Endothelial cell of umbilical vein (primary cell): ENCODE results near the gene ANKRD31. TPM values are rescaled to one million over a fixed set of nuclear protein-coding genes. Genes with fewer than 3 reads are reported as not detected.

Experiments used
- BruUV-seq: library from RNA; stranded (reverse); fragments of 400-500 nt; replicated peaks from 2 replicates; lab custom pipeline; 2021; lab: Mats Ljungman, UMichigan
- CTCF ChIA-PET: fragments of 300-600, 350-600 bp; sonication (Branson Sonifier 250); formaldehyde crosslinking; loops from one replicate; lab custom pipeline; 2021; ENCODE audit warnings: antibody characterized with exemption, inconsistent platforms; lab: Charles Lee
- POLR2A ChIA-PET: fragments of 300-600, 350-600 bp; sonication (Branson Sonifier 250); formaldehyde crosslinking; loops from one replicate; lab custom pipeline; 2021; ENCODE audit warnings: antibody characterized with exemption, inconsistent platforms; lab: Charles Lee
- DNase-seq: peaks from one replicate; pipeline ENCODE4 v3.0.0-alpha.2; 2011; ENCODE audit warnings: low read depth, low spot score
- FAIRE-seq: peaks from 2 replicates; lab custom pipeline; 2011; peaks lifted over from hg19 to GRCh38; lab: Jason Lieb, UNC
- H2AFZ ChIP-seq: 2 replicates; pipeline ENCODE4 v1.6.0; 2012; ENCODE audit warnings: low read depth, low read length, control low read depth, inconsistent platforms
- H3K27ac ChIP-seq: 2 replicates; pipeline ENCODE4 v1.5.1; 2011; ENCODE audit warnings: low read depth, mild to moderate bottlenecking, control low read depth, low read length, moderate library complexity; ENCODE audit not compliant: insufficient read depth
- H3K27me3 ChIP-seq, 2 experiments: 2 replicates each; pipeline versions ENCODE4 v1.6.0 to v1.6.1; 2011; ENCODE audit warnings: low read length in 2 of 2, mixed read lengths in 1 of 2; ENCODE audit not compliant: control insufficient read depth in 2 of 2, insufficient read depth in 2 of 2
- H3K36me3 ChIP-seq, 2 experiments: 2 replicates in 1 of 2; 3 replicates in 1 of 2; pipeline ENCODE4 v1.5.1; 2011; ENCODE audit warnings: low read length in 2 of 2, mild to moderate bottlenecking in 1 of 2, moderate library complexity in 1 of 2; ENCODE audit not compliant: control insufficient read depth in 2 of 2, insufficient read depth in 2 of 2; ENCODE audit errors: extremely low read depth in 1 of 2
- H3K4me1 ChIP-seq: 3 replicates; pipeline ENCODE4 v1.5.1; 2011; ENCODE audit warnings: mild to moderate bottlenecking, low read length; ENCODE audit not compliant: control insufficient read depth, insufficient read depth; ENCODE audit errors: extremely low read depth
- H3K4me2 ChIP-seq: 2 replicates; pipeline ENCODE4 v1.6.1; 2011; ENCODE audit warnings: low read length, control low read depth, mixed read lengths; ENCODE audit not compliant: insufficient read depth
- H3K4me3 ChIP-seq, 3 experiments: fragments of 200-600 bp in 1 of 3; sonication (generic), shearing (Covaris generic) in 1 of 3; replicated peaks in 1 of 3; 2 replicates each; pipeline ENCODE4 v1.5.1; 2011 to 2016; ENCODE audit warnings: control low read depth in 3 of 3, low read length in 3 of 3, mild to moderate bottlenecking in 2 of 3, inconsistent platforms in 1 of 3, low read depth in 1 of 3, moderate library complexity in 1 of 3; ENCODE audit not compliant: insufficient read depth in 1 of 3
- H3K79me2 ChIP-seq: 2 replicates; pipeline ENCODE4 v1.6.0; 2012; ENCODE audit warnings: low read length, inconsistent platforms; ENCODE audit not compliant: control insufficient read depth, insufficient read depth
- H3K9ac ChIP-seq: replicated peaks from 2 replicates; pipeline ENCODE3; 2011; ENCODE audit warnings: low read length, control low read depth; ENCODE audit not compliant: insufficient read depth; ENCODE audit errors: extremely low read depth
- H3K9me1 ChIP-seq: replicated peaks from 3 replicates; pipeline ENCODE4 v1.6.0; 2011; ENCODE audit warnings: mild to moderate bottlenecking, low read length; ENCODE audit not compliant: control insufficient read depth, insufficient read depth; ENCODE audit errors: extremely low read depth
- H3K9me3 ChIP-seq: replicated peaks from 2 replicates; pipeline ENCODE4 v1.5.1; 2012; ENCODE audit warnings: low read length, inconsistent platforms; ENCODE audit not compliant: control insufficient read depth, insufficient read depth
- H4K20me1 ChIP-seq: replicated peaks from 2 replicates; pipeline ENCODE3; 2011; ENCODE audit warnings: mild to moderate bottlenecking, low read length; ENCODE audit not compliant: control insufficient read depth, insufficient read depth; ENCODE audit errors: extremely low read depth
- EZH2 ChIP-seq: IDR thresholded peaks from 2 replicates; pipeline ENCODE4 v1.6.1; 2012; ENCODE audit warnings: borderline replicate concordance, low read depth, mild to moderate bottlenecking, moderate library complexity, low read length, inconsistent platforms; ENCODE audit not compliant: severe bottlenecking
- FOS ChIP-seq: IDR thresholded peaks from 2 replicates; pipeline ENCODE4 v1.6.1; 2011; ENCODE audit warnings: mild to moderate bottlenecking, low read length, moderate library complexity, borderline replicate concordance; ENCODE audit not compliant: insufficient read depth
- GATA2 ChIP-seq: IDR thresholded peaks from 2 replicates; pipeline ENCODE4 v1.7.0; 2011; ENCODE audit warnings: low read depth, mild to moderate bottlenecking, moderate library complexity, mixed read lengths, low read length; ENCODE audit not compliant: insufficient read length, insufficient read depth
- JUN ChIP-seq: IDR thresholded peaks from 2 replicates; pipeline ENCODE4 v1.6.1; 2011; ENCODE audit warnings: borderline replicate concordance, low read depth; ENCODE audit not compliant: insufficient read length, insufficient read depth
- MYC ChIP-seq: IDR thresholded peaks from one replicate; pipeline ENCODE4 v1.6.1; 2011; ENCODE audit warnings: mild to moderate bottlenecking, low read depth, low read length
- POLR2A ChIP-seq: IDR thresholded peaks from 2 replicates; pipeline ENCODE4 v1.6.1; 2012; ENCODE audit warnings: low read depth, mild to moderate bottlenecking, control low read depth, low read length
- POLR2AphosphoS5 ChIP-seq: IDR thresholded peaks from 2 replicates; pipeline ENCODE4 v1.6.1; 2012; ENCODE audit warnings: low read depth, mild to moderate bottlenecking, control low read depth, low read length, moderate library complexity; ENCODE audit not compliant: insufficient read depth
- dilution Hi-C: fragments of 300-500 bp; cut with MboI; formaldehyde crosslinking; loops from one replicate; pipeline ENCODE4 v1.15.0; 2019; ENCODE audit warnings: low sequenced_read_pairs; ENCODE audit not compliant: extremely low pct_ligation_motif_present
- intact Hi-C: fragments of 100-400 bp; cut with micrococcal nuclease; formaldehyde crosslinking; loops from one replicate; pipeline ENCODE4 v1.10.0; 2022
- polyA plus RNA-seq, 4 experiments: library from polyadenylated mRNA; depleted of rRNA in 3 of 4; stranded (reverse) in 3 of 4; unstranded in 1 of 4; fragments of >200 nt; gene quantifications; 2 replicates each; pipeline versions ENCODE4 v1.2.1 to v1.2.3, GENCODE V29; 2011 to 2012; ENCODE audit warnings: missing spikeins in 1 of 4
- total RNA-seq: library from RNA; stranded (reverse); gene quantifications from 2 replicates; pipeline ENCODE4 v1.2.3, GENCODE V29; 2021
- TF ChIP-seq, protein P1 (sequence below): IDR thresholded peaks from 2 replicates; pipeline ENCODE4 v1.6.1; 2011; ENCODE audit not compliant: insufficient read depth, insufficient read length
- TF ChIP-seq, protein P2 (sequence below), 2 donors: IDR thresholded peaks; 1 replicate in 1 of 2; 2 replicates in 1 of 2; pipeline ENCODE4 v1.5.1; 2011; ENCODE audit warnings: low read length in 2 of 2, mild to moderate bottlenecking in 2 of 2, moderate library complexity in 2 of 2, control low read depth in 1 of 2, inconsistent platforms in 1 of 2, low read depth in 1 of 2; ENCODE audit not compliant: insufficient read depth in 1 of 2; ENCODE audit errors: extremely low read depth in 1 of 2

The ANKRD31 gene
- total and polyA plus RNA-seq, 2 donors (not counting 3 experiments of a cell fraction or from before 2014, with no cell fraction given), result not detected

DNA sequence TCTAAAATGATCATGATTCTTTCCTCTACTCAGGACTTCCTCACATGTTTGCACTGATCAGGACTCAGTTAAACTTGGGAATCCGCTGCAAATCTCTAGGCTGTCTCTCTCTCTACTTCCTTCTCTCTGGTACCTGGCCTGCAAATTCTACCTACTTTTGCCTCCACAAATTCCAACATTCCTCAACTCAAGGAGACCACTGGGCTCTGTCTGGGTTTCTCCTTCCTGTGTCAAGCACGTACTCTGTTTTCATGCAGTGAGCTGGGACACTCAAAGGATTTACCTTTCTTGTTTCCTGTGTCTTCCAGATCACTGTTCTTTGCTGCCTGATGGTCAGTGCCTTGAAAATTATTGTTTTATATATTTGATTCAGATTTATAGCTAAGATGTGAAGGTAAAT lies 45.9 kb upstream of the ANKRD31 start:
- TF ChIP-seq, protein P1, sequence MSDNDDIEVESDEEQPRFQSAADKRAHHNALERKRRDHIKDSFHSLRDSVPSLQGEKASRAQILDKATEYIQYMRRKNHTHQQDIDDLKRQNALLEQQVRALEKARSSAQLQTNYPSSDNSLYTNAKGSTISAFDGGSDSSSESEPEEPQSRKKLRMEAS, result no peak
- TF ChIP-seq POLR2AphosphoS5 (no peak), FOS (no peak), JUN (no peak), MYC (no peak), EZH2 (no peak), POLR2A (no peak), GATA2 (no peak)
- TF ChIP-seq, protein P2, sequence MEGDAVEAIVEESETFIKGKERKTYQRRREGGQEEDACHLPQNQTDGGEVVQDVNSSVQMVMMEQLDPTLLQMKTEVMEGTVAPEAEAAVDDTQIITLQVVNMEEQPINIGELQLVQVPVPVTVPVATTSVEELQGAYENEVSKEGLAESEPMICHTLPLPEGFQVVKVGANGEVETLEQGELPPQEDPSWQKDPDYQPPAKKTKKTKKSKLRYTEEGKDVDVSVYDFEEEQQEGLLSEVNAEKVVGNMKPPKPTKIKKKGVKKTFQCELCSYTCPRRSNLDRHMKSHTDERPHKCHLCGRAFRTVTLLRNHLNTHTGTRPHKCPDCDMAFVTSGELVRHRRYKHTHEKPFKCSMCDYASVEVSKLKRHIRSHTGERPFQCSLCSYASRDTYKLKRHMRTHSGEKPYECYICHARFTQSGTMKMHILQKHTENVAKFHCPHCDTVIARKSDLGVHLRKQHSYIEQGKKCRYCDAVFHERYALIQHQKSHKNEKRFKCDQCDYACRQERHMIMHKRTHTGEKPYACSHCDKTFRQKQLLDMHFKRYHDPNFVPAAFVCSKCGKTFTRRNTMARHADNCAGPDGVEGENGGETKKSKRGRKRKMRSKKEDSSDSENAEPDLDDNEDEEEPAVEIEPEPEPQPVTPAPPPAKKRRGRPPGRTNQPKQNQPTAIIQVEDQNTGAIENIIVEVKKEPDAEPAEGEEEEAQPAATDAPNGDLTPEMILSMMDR (IDR thresholded peaks at IDR 0.05; ENCODE audit: extremely low read depth in 1 of 2, insufficient read depth in 1 of 2, low read depth in 1 of 2, low read length in 2 of 2), result no peak
- Histone ChIP-seq H3K9me1 (no peaks in the 10 kb centered on the region), H4K20me1 (no peaks in the 10 kb centered on the region), H3K9me3 (no peaks in the 10 kb centered on the region), H3K79me2 (no peaks in the 10 kb centered on the region), H2AFZ (no peak overlapping the region), H3K27ac (no peak overlapping the region), H3K9ac (no peak overlapping the region), H3K27me3 (no peaks in the 10 kb centered on the region), H3K36me3 (no peaks in the 10 kb centered on the region), H3K4me3 (no peak overlapping the region), H3K4me1 (no peaks in the 10 kb centered on the region), H3K4me2 (no peak overlapping the region)
- no TSS peak for BruUV-seq
- DNase-seq (no peak), FAIRE-seq (no peak)
- ChIA-PET CTCF (no interaction called here), POLR2A (no interaction called here)
- intact Hi-C loops (no loop called here), dilution Hi-C loops (no loop called here)
